BLaER1 treated with 17β-estradiol and CSF1 and Interleukin-3, amounts not matched to agents 10 nM and 100 nM (cell line): Measurements from ENCODE around the gene PRCC.
"Not testable (repeated sequence)": the region's sequence is repeated elsewhere in the genome, so short reads cannot be mapped to it uniquely, and the experiment has no call there.

Experiments used
- H3K27ac ChIP-seq, 11 experiments: shearing (Covaris generic); formaldehyde crosslinking; 2 replicates each; pipeline ENCODE4 v1.8.1; 2022
- H3K27me3 ChIP-seq, 11 experiments: shearing (Covaris generic); formaldehyde crosslinking; 2 replicates each; pipeline ENCODE4 v1.8.1; 2022
- H3K36me3 ChIP-seq, 11 experiments: shearing (Covaris generic); formaldehyde crosslinking; 2 replicates each; pipeline ENCODE4 v1.8.1; 2022
- H3K4me1 ChIP-seq, 10 experiments: shearing (Covaris generic); formaldehyde crosslinking; 2 replicates each; pipeline ENCODE4 v1.8.1; 2022
- H3K4me2 ChIP-seq, 11 experiments: shearing (Covaris generic); formaldehyde crosslinking; 2 replicates each; pipeline ENCODE4 v1.8.1; 2022
- H3K4me3 ChIP-seq, 10 experiments: shearing (Covaris generic); formaldehyde crosslinking; 2 replicates each; pipeline ENCODE4 v1.8.1; 2022
- H3K9ac ChIP-seq, 11 experiments: shearing (Covaris generic); formaldehyde crosslinking; 2 replicates each; pipeline ENCODE4 v1.8.1; 2022
- H3K9me3 ChIP-seq, 11 experiments: shearing (Covaris generic); formaldehyde crosslinking; replicated peaks in 1 of 11; 2 replicates each; pipeline ENCODE4 v1.8.1; 2022
- H4K20me1 ChIP-seq, 11 experiments: shearing (Covaris generic); formaldehyde crosslinking; 2 replicates each; pipeline ENCODE4 v1.8.1; 2022
- Cebpa-rat ChIP-seq, 11 experiments: shearing (Covaris generic); IDR thresholded peaks; 2 replicates each; pipeline ENCODE4 v1.8.1; 2022

PRCC gene

GRCh38 chr1:156751757-156752481, 15.4 kb upstream of the PRCC start:
- peak overlapping the region; percentile 87 to 99 (median 98) for H3K4me3 ChIP-seq
- peaks cover 0 to 23% (median 10%) of the 10 kb centered on the region in 11 experiments; a peak in 10 of 22 replicates for H3K36me3 ChIP-seq
- no peaks in the 10 kb centered on the region for H3K27me3 ChIP-seq
- peak overlapping the region; percentile 81 to 97 (median 87) for H3K4me2 ChIP-seq
- H4K20me1 ChIP-seq, result peaks cover 0 to 19% (median under 1%) of the 10 kb centered on the region in 11 experiments; a peak in 15 of 22 replicates
- peaks cover 45 to 57% (median 51%) of the 10 kb centered on the region in 10 experiments for H3K4me1 ChIP-seq
- no peaks in the 10 kb centered on the region for H3K9me3 ChIP-seq
- peak overlapping the region; percentile 95 to 100 (median 99) for H3K9ac ChIP-seq
- H3K27ac ChIP-seq, result peak overlapping the region; percentile 79 to 100 (median 99)
- TF ChIP-seq Cebpa-rat (IDR thresholded peaks at IDR 0.05), result no peak

DNA sequence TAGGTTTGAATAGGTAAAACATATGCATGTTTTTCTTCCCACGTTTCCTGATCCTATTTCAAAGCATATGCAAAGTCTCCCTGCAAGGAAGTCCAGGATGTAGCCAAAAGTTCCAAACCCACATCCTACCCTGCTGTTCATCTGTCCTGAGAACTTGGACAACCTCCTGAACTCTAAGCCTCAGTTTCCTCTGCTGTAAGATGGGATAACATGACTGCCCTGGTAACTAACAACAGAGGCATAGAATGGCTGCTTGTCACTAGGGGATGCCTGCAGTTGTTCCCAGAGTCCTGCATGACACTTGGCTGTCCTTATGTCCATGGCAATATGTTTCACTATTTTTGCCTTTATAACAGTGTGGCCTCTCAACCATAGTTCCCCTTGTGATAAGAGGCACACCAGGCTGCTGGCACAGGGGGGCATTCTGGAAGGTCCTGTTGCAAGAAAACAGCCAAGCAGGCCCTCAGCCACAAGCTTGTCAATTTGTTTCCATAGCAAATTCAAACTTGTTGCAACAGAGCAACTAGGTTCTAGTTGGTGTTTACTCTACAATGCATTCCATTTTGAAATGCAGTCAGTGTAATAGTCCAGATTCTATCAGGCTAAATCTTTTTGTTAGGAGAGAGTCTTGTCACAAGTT, 14.4 kb upstream of the PRCC start:
- Histone ChIP-seq H4K20me1 (peaks cover 0 to 9% (median 0%) of the 10 kb centered on the region in 11 experiments; a peak in 5 of 22 replicates), H3K27ac (peak overlapping the region in 10 of 11 experiments; percentile 79 to 100 (median 99); a peak in 19 of 22 replicates), H3K9ac (peak overlapping the region; percentile 93 to 100 (median 99); a peak in 21 of 22 replicates), H3K36me3 (peaks cover 0 to 20% (median 10%) of the 10 kb centered on the region in 11 experiments; a peak in 10 of 22 replicates), H3K9me3 (no peaks in the 10 kb centered on the region), H3K4me1 (peaks cover 39 to 48% (median 42%) of the 10 kb centered on the region in 10 experiments), H3K4me3 (peak overlapping the region; percentile 87 to 99 (median 98)), H3K4me2 (peak overlapping the region; percentile 81 to 97 (median 87)), H3K27me3 (no peaks in the 10 kb centered on the region)
- peak in 6 of 11 experiments; percentile 27 to 90 (median 62); a peak in 7 of 22 replicates for TF ChIP-seq Cebpa-rat (IDR thresholded peaks at IDR 0.05)

GRCh38 chr1:156754219-156754618, 13.1 kb upstream of the PRCC start:
- peak overlapping the region in 9 of 11 experiments; percentile 96 to 100 (median 99); a peak in 17 of 22 replicates for H3K27ac ChIP-seq
- H3K9me3 ChIP-seq, result no peaks in the 10 kb centered on the region
- H3K27me3 ChIP-seq, result no peaks in the 10 kb centered on the region
- peak overlapping the region in 8 of 11 experiments; percentile 15 to 100 (median 99); a peak in 9 of 22 replicates for H3K9ac ChIP-seq
- peaks cover 30 to 39% (median 35%) of the 10 kb centered on the region in 10 experiments for H3K4me1 ChIP-seq
- peak in 6 of 11 experiments; percentile 36 to 95 (median 72); a peak in 11 of 22 replicates for TF ChIP-seq Cebpa-rat (IDR thresholded peaks at IDR 0.05)
- H4K20me1 ChIP-seq, result no peaks in the 10 kb centered on the region
- H3K4me3 ChIP-seq, result no peak overlapping the region; a peak in 1 of 20 replicates
- peak overlapping the region; percentile 81 to 97 (median 87) for H3K4me2 ChIP-seq
- peaks cover 0 to 13% (median 7%) of the 10 kb centered on the region in 11 experiments; a peak in 10 of 22 replicates for H3K36me3 ChIP-seq

DNA sequence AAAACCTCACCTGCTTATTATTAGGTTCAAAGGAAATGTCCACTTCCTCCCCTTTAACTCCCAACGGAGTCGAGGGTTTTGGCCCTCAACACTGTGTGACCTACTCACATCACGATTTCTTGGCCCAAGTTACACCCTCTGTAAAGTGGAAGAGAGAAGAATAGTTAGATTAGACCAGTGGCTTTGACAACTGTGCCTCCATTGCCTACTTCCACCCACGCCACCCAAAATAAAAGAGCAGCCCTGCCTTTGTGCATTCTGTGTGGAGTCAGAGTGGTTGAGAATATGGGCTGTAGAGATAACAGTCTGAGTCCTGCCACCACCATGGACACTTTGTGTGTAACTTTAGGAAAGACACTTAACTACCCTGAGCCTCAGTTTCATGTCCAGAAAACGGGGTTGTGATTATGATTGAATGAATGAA, 11.8 kb upstream of the PRCC start:
- Histone ChIP-seq H3K9me3 (no peaks in the 10 kb centered on the region), H3K36me3 (no peaks in the 10 kb centered on the region; a peak in 3 of 22 replicates), H3K4me1 (peaks cover 29 to 43% (median 35%) of the 10 kb centered on the region in 10 experiments), H3K4me2 (peak overlapping the region in 9 of 11 experiments; percentile 81 to 97 (median 87); a peak in 16 of 22 replicates), H3K27me3 (no peaks in the 10 kb centered on the region), H3K9ac (no peak overlapping the region; a peak in 2 of 22 replicates), H3K27ac (peak overlapping the region in 4 of 11 experiments; percentile 99 to 100 (median 100); a peak in 8 of 22 replicates), H4K20me1 (no peaks in the 10 kb centered on the region), H3K4me3 (no peak overlapping the region)
- no peak for TF ChIP-seq Cebpa-rat (IDR thresholded peaks at IDR 0.05)

DNA sequence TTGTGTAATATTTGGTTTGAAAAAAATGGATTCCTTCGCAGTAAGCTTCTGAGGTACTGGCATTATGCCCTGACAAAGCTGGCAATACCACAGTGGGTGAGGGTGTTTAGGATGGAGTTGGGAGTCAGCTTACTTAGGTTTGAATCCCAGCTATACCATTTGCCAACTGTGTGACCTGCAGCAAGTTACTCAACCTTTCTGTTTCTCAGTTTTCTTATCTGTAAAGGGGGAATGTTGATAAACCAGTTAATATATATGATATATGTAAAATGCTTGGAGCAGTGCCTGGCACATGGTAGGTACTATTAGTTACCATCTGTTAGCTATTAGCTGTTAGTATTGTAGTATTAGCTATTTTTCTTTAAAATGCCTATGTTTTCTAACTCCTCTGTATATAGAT, 11.0 kb upstream of the PRCC start:
- no peak overlapping the region for H3K27ac ChIP-seq
- no peak overlapping the region for H3K4me3 ChIP-seq
- no peak overlapping the region for H3K4me2 ChIP-seq
- no peak overlapping the region for H3K9ac ChIP-seq
- TF ChIP-seq Cebpa-rat (IDR thresholded peaks at IDR 0.05), result no peak
- H4K20me1 ChIP-seq, result no peaks in the 10 kb centered on the region
- H3K36me3 ChIP-seq, result no peaks in the 10 kb centered on the region; a peak in 2 of 22 replicates
- H3K4me1 ChIP-seq, result peaks cover 29 to 43% (median 35%) of the 10 kb centered on the region in 10 experiments
- H3K27me3 ChIP-seq, result no peaks in the 10 kb centered on the region
- H3K9me3 ChIP-seq, result no peaks in the 10 kb centered on the region

- not testable (repeated sequence) for H3K9ac ChIP-seq, H3K27me3 ChIP-seq, H3K4me3 ChIP-seq, H3K9me3 ChIP-seq, H3K36me3 ChIP-seq, H3K27ac ChIP-seq, H3K4me2 ChIP-seq, H4K20me1 ChIP-seq
- H3K4me1 ChIP-seq, result peaks cover 25 to 41% (median 32%) of the 10 kb centered on the region in 10 experiments
Measured at GRCh38 chr1:156757572-156758253, 9.6 kb upstream of the PRCC start.

GRCh38 chr1:156760092-156760795, 7.1 kb upstream of the PRCC start:
- H3K4me1 ChIP-seq, result peaks cover 2 to 15% (median 7%) of the 10 kb centered on the region in 10 experiments; a peak in 18 of 20 replicates

GRCh38 chr1:156760796-156761104, 6.6 kb upstream of the PRCC start:
- Histone ChIP-seq H3K27ac (no peak overlapping the region), H3K4me3 (no peak overlapping the region), H4K20me1 (no peaks in the 10 kb centered on the region), H3K36me3 (no peaks in the 10 kb centered on the region), H3K4me2 (no peak overlapping the region), H3K9ac (no peak overlapping the region), H3K4me1 (peaks cover 4 to 13% (median 5%) of the 10 kb centered on the region in 10 experiments), H3K9me3 (no peaks in the 10 kb centered on the region), H3K27me3 (no peaks in the 10 kb centered on the region)
- TF ChIP-seq Cebpa-rat (IDR thresholded peaks at IDR 0.05), result no peak

More at GRCh38 chr1:156760092-156760795, 7.1 kb upstream of the PRCC start:
- H3K9me3 ChIP-seq, result no peaks in the 10 kb centered on the region
- no peak overlapping the region for H3K27ac ChIP-seq
- H3K4me2 ChIP-seq, result no peak overlapping the region
- peak overlapping the region in 3 of 11 experiments; percentile 9 to 19 (median 13); a peak in 1 of 22 replicates for H3K9ac ChIP-seq
- H3K36me3 ChIP-seq, result no peaks in the 10 kb centered on the region
- no peaks in the 10 kb centered on the region for H3K27me3 ChIP-seq
- no peak overlapping the region for H3K4me3 ChIP-seq
- no peaks in the 10 kb centered on the region for H4K20me1 ChIP-seq
- TF ChIP-seq Cebpa-rat (IDR thresholded peaks at IDR 0.05), result no peak

DNA sequence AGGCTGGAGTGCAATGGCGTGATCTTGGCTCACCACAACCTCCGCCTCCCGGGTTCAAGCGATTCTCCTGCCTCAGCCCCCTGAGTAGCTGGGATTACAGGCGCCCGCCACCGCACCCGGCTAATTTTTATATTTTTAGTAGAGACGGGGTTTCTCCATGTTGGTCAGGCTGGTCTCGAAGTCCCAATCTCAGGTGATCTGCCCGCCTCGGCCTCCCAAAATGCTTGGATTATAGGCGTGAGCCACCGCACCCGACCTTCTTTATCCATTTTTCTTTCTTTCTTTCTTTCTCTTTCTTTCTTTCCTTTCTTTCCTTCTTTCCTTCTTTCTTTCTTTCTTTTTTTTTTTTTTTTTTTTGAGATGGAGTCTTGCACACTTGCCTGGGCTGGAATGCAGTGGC, 2.2 kb upstream of the PRCC start:
- H3K27me3 ChIP-seq, H3K4me2 ChIP-seq, H3K27ac ChIP-seq, H3K4me3 ChIP-seq, H3K9me3 ChIP-seq, H3K36me3 ChIP-seq, H3K9ac ChIP-seq: not testable (repeated sequence)
- H4K20me1 ChIP-seq, result peaks cover under 1 to 22% (median 15%) of the 10 kb centered on the region in 11 experiments; a peak in 11 of 22 replicates
- peaks cover 28 to 36% (median 29%) of the 10 kb centered on the region in 10 experiments for H3K4me1 ChIP-seq
